CD4-positive, CD25-positive, alpha-beta regulatory T cell (primary cell): Measurements from ENCODE around the gene HSD17B8. TPM values are rescaled to one million over a fixed set of nuclear protein-coding genes. Genes with fewer than 3 reads are reported as not detected.

Experiments used
- ATAC-seq, 2 donors: fragments of 150-1000 bp; cut with Tn5 transposase; one replicate each; pipeline ENCODE4 v1.10.0; 2021; ENCODE audit warnings: low read depth in 2 of 2, moderate number of reproducible peaks in 2 of 2, moderate library complexity in 1 of 2
- DNase-seq, 3 donors: peaks; one replicate each; pipeline versions ENCODE4 v3.0.0 to v3.0.0-alpha.2; 2012 to 2022; ENCODE audit warnings: mixed read lengths in 1 of 3
- H3K27ac ChIP-seq: one replicate; pipeline ENCODE4 v1.7.0; 2013; ENCODE audit warnings: mild to moderate bottlenecking, low read length; ENCODE audit not compliant: insufficient read depth, poor library complexity, severe bottlenecking
- H3K27me3 ChIP-seq: one replicate; pipeline ENCODE4 v1.7.0; 2013; ENCODE audit warnings: low read length; ENCODE audit not compliant: control insufficient read depth, insufficient read depth
- H3K36me3 ChIP-seq: one replicate; pipeline ENCODE4 v1.7.0; 2013; ENCODE audit warnings: mild to moderate bottlenecking, low read length, moderate library complexity; ENCODE audit not compliant: control insufficient read depth, insufficient read depth
- H3K4me1 ChIP-seq: 2 replicates; pipeline ENCODE4 v1.7.0; 2013; ENCODE audit warnings: mild to moderate bottlenecking, low read length; ENCODE audit not compliant: insufficient read depth, control insufficient read depth, poor library complexity, severe bottlenecking
- H3K4me3 ChIP-seq: one replicate; pipeline ENCODE4 v1.7.0; 2013; ENCODE audit warnings: low read depth, mild to moderate bottlenecking, low read length, moderate library complexity
- H3K9me3 ChIP-seq, 2 experiments: 1 replicate in 1 of 2; 2 replicates in 1 of 2; pipeline ENCODE4 v1.7.0; 2013; ENCODE audit warnings: low read length in 2 of 2, mild to moderate bottlenecking in 1 of 2, moderate library complexity in 1 of 2; ENCODE audit not compliant: control insufficient read depth in 2 of 2
- H3K27ac Mint-ChIP-seq, 3 donors: one replicate each; pipeline ENCODE4 v1.8.0; 2020 to 2022; ENCODE audit warnings: mild to moderate bottlenecking in 3 of 3, mixed read lengths in 3 of 3, moderate library complexity in 2 of 3
- H3K27me3 Mint-ChIP-seq: one replicate; pipeline ENCODE4 v1.8.0; 2022; ENCODE audit warnings: mild to moderate bottlenecking, mixed read lengths
- H3K36me3 Mint-ChIP-seq: one replicate; pipeline ENCODE4 v1.8.0; 2020; ENCODE audit warnings: mixed read lengths
- H3K4me1 Mint-ChIP-seq, 4 donors: one replicate each; pipeline ENCODE4 v1.8.0; 2020 to 2022; ENCODE audit warnings: mixed read lengths in 4 of 4, mild to moderate bottlenecking in 1 of 4
- H3K4me3 Mint-ChIP-seq, 4 donors: one replicate each; pipeline ENCODE4 v1.8.0; 2020 to 2022; ENCODE audit warnings: mild to moderate bottlenecking in 4 of 4, mixed read lengths in 4 of 4, moderate library complexity in 3 of 4
- H3K9me3 Mint-ChIP-seq, 7 donors: one replicate each; pipeline ENCODE4 v1.8.0; 2020 to 2022; ENCODE audit warnings: mixed read lengths in 7 of 7, mild to moderate bottlenecking in 3 of 7, moderate library complexity in 2 of 7
- polyA plus RNA-seq, 4 donors: library from polyadenylated mRNA; unstranded; fragments of 300-500 nt; fragmentation: Illumina TruSeq; gene quantifications; one replicate each; pipeline ENCODE4 v1.2.3, GENCODE V29; 2021
- total RNA-seq: library from RNA; stranded (reverse); gene quantifications from one replicate; pipeline ENCODE4 v1.2.3, GENCODE V29; 2022

Gene HSD17B8
- total and polyA plus RNA-seq, 5 donors from 2014 or later, result 8.8 to 53.9 (median 38.3) TPM

- H3K4me1 ChIP-seq, result peaks cover 18% of the 10 kb centered on the region
- no peaks in the 10 kb centered on the region for H3K36me3 ChIP-seq
- peak overlapping the region in 3 of 4 donors; percentile 28 to 71 (median 67) for H3K4me3 Mint-ChIP-seq
- no peak overlapping the region for H3K27ac ChIP-seq
- no peaks in the 10 kb centered on the region for H3K9me3 ChIP-seq
- peaks cover 9 to 31% (median 23%) of the 10 kb centered on the region in 4 donors for H3K4me1 Mint-ChIP-seq
- H3K27ac Mint-ChIP-seq, result peak overlapping the region; percentile 83 to 94 (median 92)
- peaks cover 0 to 15% (median 3%) of the 10 kb centered on the region in 7 donors for H3K9me3 Mint-ChIP-seq
- ATAC-seq (peak in 1 of 2 donors; percentile 49), DNase-seq (peak in 1 of 3 donors; percentile 68)
- peaks cover 23% of the 10 kb centered on the region for H3K27me3 Mint-ChIP-seq
- H3K4me3 ChIP-seq, result peak overlapping the region; percentile 65
- peaks cover 14% of the 10 kb centered on the region for H3K36me3 Mint-ChIP-seq
- peaks cover 2% of the 10 kb centered on the region for H3K27me3 ChIP-seq
These were observed 21.3 kb upstream of the HSD17B8 start for GRCh38 chr6:33183071-33183683.

DNA sequence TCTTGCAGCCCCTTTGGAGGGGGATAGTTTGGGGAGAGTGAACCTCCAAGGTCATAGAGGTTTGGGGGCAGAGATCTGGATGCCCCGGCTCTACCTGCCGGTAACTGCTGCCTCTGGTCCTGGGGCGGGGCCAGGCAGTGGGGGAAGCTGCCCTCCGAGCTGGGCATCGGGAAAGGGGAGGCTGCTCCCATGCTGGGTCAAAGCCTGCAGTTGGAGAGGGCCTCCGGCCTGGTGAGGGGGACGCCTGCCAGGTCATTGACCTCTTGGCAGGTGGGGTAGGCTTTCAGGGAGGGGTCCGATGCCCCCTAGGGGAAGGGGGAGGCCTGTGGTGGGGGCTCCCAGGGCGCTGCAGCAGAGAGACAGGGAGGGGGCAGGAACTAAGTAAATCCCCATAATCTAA lies 19.3 kb upstream of the HSD17B8 start:
- peaks cover 18% of the 10 kb centered on the region for H3K4me1 ChIP-seq
- no peak overlapping the region for H3K4me3 ChIP-seq
- Mint-ChIP-seq H3K9me3 (peaks cover 1 to 15% (median 3%) of the 10 kb centered on the region in 7 donors), H3K27me3 (peaks cover 39% of the 10 kb centered on the region), H3K4me1 (peaks cover 9 to 34% (median 22%) of the 10 kb centered on the region in 4 donors), H3K27ac (no peak overlapping the region), H3K4me3 (no peak overlapping the region), H3K36me3 (peaks cover 13% of the 10 kb centered on the region)
- no peaks in the 10 kb centered on the region for H3K9me3 ChIP-seq
- no peak for ATAC-seq
- DNase-seq, result no peak
- H3K27me3 ChIP-seq, result peaks cover 4% of the 10 kb centered on the region
- no peaks in the 10 kb centered on the region for H3K36me3 ChIP-seq
- no peak overlapping the region for H3K27ac ChIP-seq

- H3K4me1 ChIP-seq, result peaks cover 18% of the 10 kb centered on the region
- H3K36me3 ChIP-seq, result no peaks in the 10 kb centered on the region
- ATAC-seq (no peak), DNase-seq (no peak)
- Mint-ChIP-seq H3K36me3 (peaks cover 13% of the 10 kb centered on the region), H3K27ac (no peak overlapping the region), H3K27me3 (peaks cover 44% of the 10 kb centered on the region), H3K4me3 (no peak overlapping the region), H3K9me3 (peaks cover 1 to 15% (median 3%) of the 10 kb centered on the region in 7 donors), H3K4me1 (peaks cover 9 to 34% (median 22%) of the 10 kb centered on the region in 4 donors)
- no peak overlapping the region for H3K4me3 ChIP-seq
- no peak overlapping the region for H3K27ac ChIP-seq
- H3K27me3 ChIP-seq, result peaks cover 5% of the 10 kb centered on the region
- H3K9me3 ChIP-seq, result no peaks in the 10 kb centered on the region
These were observed 18.7 kb upstream of the HSD17B8 start for GRCh38 chr6:33185654-33186187.

DNA sequence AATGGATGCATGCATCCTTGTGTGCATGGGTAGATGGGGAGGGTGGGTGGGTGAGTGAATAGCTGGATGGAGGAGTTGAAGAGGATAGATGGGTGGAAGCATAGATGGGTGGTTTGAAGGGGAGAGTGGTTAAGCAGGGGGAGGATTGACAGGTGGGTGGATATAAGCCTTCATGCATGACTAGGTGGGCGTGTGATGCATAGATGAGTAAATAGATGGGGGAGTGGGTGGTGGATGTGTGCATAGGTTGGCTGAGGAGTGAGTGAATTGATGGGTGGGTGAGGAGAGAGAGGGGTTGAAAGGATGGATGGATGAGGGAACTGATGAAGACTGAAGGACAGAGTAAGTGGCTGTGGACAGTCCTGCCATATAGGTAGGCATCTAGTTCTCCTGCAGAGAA lies 16.6 kb upstream of the HSD17B8 start:
- H3K27ac Mint-ChIP-seq, result peak overlapping the region in 1 of 3 donors; percentile 72
- Histone ChIP-seq H3K9me3 (no peaks in the 10 kb centered on the region), H3K4me1 (peaks cover 28% of the 10 kb centered on the region), H3K4me3 (no peak overlapping the region), H3K36me3 (no peaks in the 10 kb centered on the region), H3K27ac (no peak overlapping the region), H3K27me3 (peaks cover 14% of the 10 kb centered on the region)
- H3K4me3 Mint-ChIP-seq, result peak overlapping the region in 1 of 4 donors; percentile 14
- H3K9me3 Mint-ChIP-seq, result peaks cover 0 to 11% (median 5%) of the 10 kb centered on the region in 7 donors
- peaks cover 64% of the 10 kb centered on the region for H3K27me3 Mint-ChIP-seq
- DNase-seq, result no peak
- ATAC-seq, result no peak
- peaks cover 9 to 44% (median 23%) of the 10 kb centered on the region in 4 donors for H3K4me1 Mint-ChIP-seq
- H3K36me3 Mint-ChIP-seq, result peaks cover 13% of the 10 kb centered on the region

DNA sequence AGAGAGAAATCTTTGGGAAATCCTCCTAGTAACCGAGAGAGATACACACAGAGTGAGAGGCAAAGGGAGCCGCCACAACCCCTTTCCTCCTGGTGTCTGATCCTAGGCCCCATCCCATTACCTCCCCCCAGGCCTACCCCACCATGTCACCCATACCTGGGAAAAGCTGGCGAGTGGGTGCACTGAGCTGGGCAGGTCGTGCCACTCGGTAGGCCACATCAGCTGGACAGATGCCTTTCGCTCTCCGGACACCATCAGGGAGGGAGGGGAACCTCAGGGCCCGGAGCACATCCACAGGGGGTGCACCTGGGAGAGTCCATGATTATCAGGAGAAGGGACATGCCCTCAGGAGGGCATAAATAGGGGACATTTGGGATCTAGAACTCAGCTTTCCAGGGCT lies 15.3 kb upstream of the HSD17B8 start:
- no peak for DNase-seq
- Histone ChIP-seq H3K36me3 (no peaks in the 10 kb centered on the region), H3K4me3 (no peak overlapping the region), H3K4me1 (peaks cover 25% of the 10 kb centered on the region), H3K27me3 (peaks cover 14% of the 10 kb centered on the region), H3K27ac (no peak overlapping the region), H3K9me3 (no peaks in the 10 kb centered on the region)
- Mint-ChIP-seq H3K36me3 (peaks cover 6% of the 10 kb centered on the region), H3K27ac (no peak overlapping the region), H3K9me3 (peaks cover 0 to 5% (median 0%) of the 10 kb centered on the region in 7 donors), H3K4me3 (no peak overlapping the region), H3K4me1 (peaks cover 0 to 38% (median 15%) of the 10 kb centered on the region in 4 donors), H3K27me3 (peaks cover 67% of the 10 kb centered on the region)
- no peak for ATAC-seq

DNA sequence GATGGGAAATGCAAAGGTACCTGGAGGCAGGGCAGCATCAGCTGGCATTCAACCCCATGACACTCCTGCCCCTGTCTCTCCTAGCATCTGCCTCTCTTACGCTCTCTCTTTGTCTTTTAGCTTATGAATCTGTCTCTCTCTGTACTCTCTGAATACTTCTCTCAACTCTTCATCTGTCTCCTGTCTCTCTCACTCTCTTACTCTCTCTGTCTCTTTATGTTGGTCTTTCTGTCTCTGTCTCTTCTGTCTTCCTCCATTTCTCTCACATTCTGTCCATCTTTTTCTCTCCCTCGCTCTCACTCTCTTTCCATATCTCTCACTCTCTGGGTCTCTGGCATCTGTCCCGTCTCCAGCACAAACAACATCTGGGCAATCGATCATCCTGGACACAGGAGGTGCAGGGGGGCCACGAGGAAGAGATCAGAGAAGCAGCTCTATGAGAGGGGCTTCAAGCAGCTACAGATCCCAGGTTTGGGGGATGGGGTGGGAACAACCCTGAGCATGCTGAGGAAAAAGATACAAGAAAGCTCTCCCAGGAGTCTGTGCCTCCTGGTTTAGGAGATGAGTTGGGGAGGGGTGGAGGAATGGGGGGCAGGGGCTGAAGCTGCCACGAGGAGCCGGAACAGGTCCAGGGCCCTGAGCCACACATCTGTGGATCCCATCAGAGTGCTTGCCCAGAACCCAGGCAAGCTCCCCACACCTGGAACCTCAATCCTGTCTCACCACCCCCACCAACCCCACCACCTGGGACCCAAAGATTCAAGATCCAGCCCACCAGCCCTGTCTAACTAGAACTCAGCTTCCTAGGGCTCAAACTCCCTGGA lies 14.6 kb upstream of the HSD17B8 start:
- H3K27me3 ChIP-seq, result peaks cover 14% of the 10 kb centered on the region
- H3K27ac Mint-ChIP-seq, result no peak overlapping the region
- no peak for ATAC-seq

GRCh38 chr6:33190504-33191107 lies 13.8 kb upstream of the HSD17B8 start:
- Mint-ChIP-seq H3K9me3 (peaks cover 0 to 5% (median 0%) of the 10 kb centered on the region in 7 donors), H3K27ac (no peak overlapping the region), H3K4me1 (peaks cover 0 to 34% (median 12%) of the 10 kb centered on the region in 4 donors), H3K27me3 (peaks cover 62% of the 10 kb centered on the region), H3K36me3 (peaks cover 16% of the 10 kb centered on the region), H3K4me3 (peak overlapping the region in 3 of 4 donors; percentile 4 to 15 (median 9))
- H3K27ac ChIP-seq, result no peak overlapping the region
- H3K27me3 ChIP-seq, result peaks cover 14% of the 10 kb centered on the region
- H3K9me3 ChIP-seq, result no peaks in the 10 kb centered on the region
- ATAC-seq (no peak), DNase-seq (no peak)
- H3K4me3 ChIP-seq, result no peak overlapping the region
- H3K36me3 ChIP-seq, result peaks cover 14% of the 10 kb centered on the region
- H3K4me1 ChIP-seq, result peaks cover 21% of the 10 kb centered on the region

More for the DNA sequence above, 14.6 kb upstream of the HSD17B8 start:
- DNase-seq, result no peak
- peaks cover 6% of the 10 kb centered on the region for H3K36me3 ChIP-seq
- no peak overlapping the region for H3K27ac ChIP-seq
- H3K4me3 ChIP-seq, result no peak overlapping the region
- peaks cover 21% of the 10 kb centered on the region for H3K4me1 ChIP-seq
- H3K4me3 Mint-ChIP-seq, result no peak overlapping the region
- H3K9me3 Mint-ChIP-seq, result peaks cover 0 to 5% (median 0%) of the 10 kb centered on the region in 7 donors
- peaks cover 62% of the 10 kb centered on the region for H3K27me3 Mint-ChIP-seq
- no peaks in the 10 kb centered on the region for H3K9me3 ChIP-seq
- H3K4me1 Mint-ChIP-seq, result peaks cover 0 to 32% (median 10%) of the 10 kb centered on the region in 4 donors
- peaks cover 9% of the 10 kb centered on the region for H3K36me3 Mint-ChIP-seq
